DOHH2 (cell line): ENCODE results near the gene INSM1.

Experiments
- H3F3A ChIP-seq: fragments of 200-600 bp; sonication (generic), shearing (Covaris generic); 2 replicates; pipeline ENCODE4 v1.6.0; 2016; ENCODE audit warnings: antibody characterized with exemption, mild to moderate bottlenecking; ENCODE audit not compliant: control insufficient read depth, insufficient read depth
- H3K27ac ChIP-seq: fragments of 200-600 bp; sonication (generic); 2 replicates; pipeline ENCODE4 v1.5.1; 2014; ENCODE audit warnings: low read depth, mild to moderate bottlenecking, low read length, moderate library complexity
- H3K27me3 ChIP-seq: fragments of 200-600 bp; sonication (generic); 2 replicates; pipeline ENCODE4 v1.6.1; 2014; ENCODE audit warnings: mild to moderate bottlenecking, low read length, mixed read lengths; ENCODE audit not compliant: control insufficient read depth
- H3K36me3 ChIP-seq: fragments of 200-600 bp; sonication (generic); 2 replicates; pipeline ENCODE4 v1.6.1; 2014; ENCODE audit warnings: mild to moderate bottlenecking, low read length, moderate library complexity, mixed read lengths; ENCODE audit not compliant: control insufficient read depth
- H3K4me1 ChIP-seq: fragments of 200-600 bp; sonication (generic); 2 replicates; pipeline ENCODE4 v1.6.1; 2014; ENCODE audit warnings: mild to moderate bottlenecking, low read length, mixed read lengths; ENCODE audit not compliant: control insufficient read depth
- H3K4me2 ChIP-seq: fragments of 200-600 bp; sonication (generic); 2 replicates; pipeline ENCODE4 v1.6.0; 2014; ENCODE audit warnings: mild to moderate bottlenecking, low read length, moderate library complexity
- H3K4me3 ChIP-seq: fragments of 200-600 bp; sonication (generic); 2 replicates; pipeline ENCODE4 v1.5.1; 2014; ENCODE audit warnings: mild to moderate bottlenecking, low read length, mixed read lengths
- H3K79me2 ChIP-seq: fragments of 200-600 bp; sonication (generic); 2 replicates; pipeline ENCODE4 v1.6.1; 2014; ENCODE audit warnings: mild to moderate bottlenecking, low read length, mixed read lengths; ENCODE audit not compliant: control insufficient read depth
- H3K9me2 ChIP-seq: fragments of 200-600 bp; sonication (generic); replicated peaks from 2 replicates; pipeline ENCODE4 v1.6.1; 2014; ENCODE audit warnings: mild to moderate bottlenecking, low read length, mixed read lengths; ENCODE audit not compliant: control insufficient read depth
- H3K9me3 ChIP-seq: fragments of 200-600 bp; sonication (generic); 2 replicates; pipeline ENCODE4 v1.6.1; 2014; ENCODE audit warnings: antibody characterized with exemption, low read length, mixed read lengths; ENCODE audit not compliant: control insufficient read depth, insufficient read depth
- H4K20me1 ChIP-seq: fragments of 200-600 bp; sonication (generic); 2 replicates; pipeline ENCODE4 v1.6.0; 2014; ENCODE audit warnings: low read depth, mild to moderate bottlenecking, antibody characterized with exemption, low read length, moderate library complexity; ENCODE audit not compliant: control insufficient read depth, insufficient read depth
- EZH2phosphoT487 ChIP-seq: fragments of 200-600 bp; sonication (generic); IDR thresholded peaks from 2 replicates; pipeline ENCODE4 v1.6.1; 2017; ENCODE audit warnings: borderline replicate concordance, mild to moderate bottlenecking, antibody characterized with exemption, low read length, moderate library complexity, mixed read lengths
- TF ChIP-seq, protein P1 (sequence below): fragments of 200-600 bp; sonication (generic); IDR thresholded peaks from one replicate; pipeline ENCODE4 v1.5.1; 2014; ENCODE audit warnings: antibody characterized with exemption, mild to moderate bottlenecking, low read depth, low read length; ENCODE audit not compliant: poor library complexity, severe bottlenecking

Gene INSM1

GRCh38 chr20:20396794-20397193, 28.9 kb downstream of the INSM1 start:
- no peaks in the 10 kb centered on the region for H3K9me2 ChIP-seq
- no peaks in the 10 kb centered on the region for H3K9me3 ChIP-seq
- H4K20me1 ChIP-seq = no peaks in the 10 kb centered on the region
- no peaks in the 10 kb centered on the region for H3F3A ChIP-seq
- no peak overlapping the region for H3K27ac ChIP-seq
- H3K36me3 ChIP-seq = no peaks in the 10 kb centered on the region
- H3K27me3 ChIP-seq = no peaks in the 10 kb centered on the region
- no peak for TF ChIP-seq EZH2phosphoT487
- TF ChIP-seq, protein P1, sequence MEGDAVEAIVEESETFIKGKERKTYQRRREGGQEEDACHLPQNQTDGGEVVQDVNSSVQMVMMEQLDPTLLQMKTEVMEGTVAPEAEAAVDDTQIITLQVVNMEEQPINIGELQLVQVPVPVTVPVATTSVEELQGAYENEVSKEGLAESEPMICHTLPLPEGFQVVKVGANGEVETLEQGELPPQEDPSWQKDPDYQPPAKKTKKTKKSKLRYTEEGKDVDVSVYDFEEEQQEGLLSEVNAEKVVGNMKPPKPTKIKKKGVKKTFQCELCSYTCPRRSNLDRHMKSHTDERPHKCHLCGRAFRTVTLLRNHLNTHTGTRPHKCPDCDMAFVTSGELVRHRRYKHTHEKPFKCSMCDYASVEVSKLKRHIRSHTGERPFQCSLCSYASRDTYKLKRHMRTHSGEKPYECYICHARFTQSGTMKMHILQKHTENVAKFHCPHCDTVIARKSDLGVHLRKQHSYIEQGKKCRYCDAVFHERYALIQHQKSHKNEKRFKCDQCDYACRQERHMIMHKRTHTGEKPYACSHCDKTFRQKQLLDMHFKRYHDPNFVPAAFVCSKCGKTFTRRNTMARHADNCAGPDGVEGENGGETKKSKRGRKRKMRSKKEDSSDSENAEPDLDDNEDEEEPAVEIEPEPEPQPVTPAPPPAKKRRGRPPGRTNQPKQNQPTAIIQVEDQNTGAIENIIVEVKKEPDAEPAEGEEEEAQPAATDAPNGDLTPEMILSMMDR = no peak
- H3K79me2 ChIP-seq = no peaks in the 10 kb centered on the region
- H3K4me2 ChIP-seq = no peak overlapping the region
- no peak overlapping the region for H3K4me3 ChIP-seq
- H3K4me1 ChIP-seq = no peaks in the 10 kb centered on the region

GRCh38 chr20:20398123-20398522, 30.2 kb downstream of the INSM1 start:
- Histone ChIP-seq H3K79me2 (no peaks in the 10 kb centered on the region), H3K4me1 (no peaks in the 10 kb centered on the region), H3F3A (no peaks in the 10 kb centered on the region), H3K9me3 (no peaks in the 10 kb centered on the region), H3K4me3 (no peak overlapping the region), H3K9me2 (no peaks in the 10 kb centered on the region), H4K20me1 (no peaks in the 10 kb centered on the region), H3K4me2 (no peak overlapping the region), H3K36me3 (no peaks in the 10 kb centered on the region), H3K27ac (no peak overlapping the region), H3K27me3 (no peaks in the 10 kb centered on the region)
- no peak for TF ChIP-seq EZH2phosphoT487
- TF ChIP-seq, protein P1 = no peak

- no peaks in the 10 kb centered on the region for H3K9me3 ChIP-seq
- H3K4me1 ChIP-seq = no peaks in the 10 kb centered on the region
- no peaks in the 10 kb centered on the region for H3K9me2 ChIP-seq
- H3K4me2 ChIP-seq = no peak overlapping the region
- no peak for TF ChIP-seq EZH2phosphoT487
- TF ChIP-seq, protein P1 = no peak
- no peaks in the 10 kb centered on the region for H3K79me2 ChIP-seq
- H3F3A ChIP-seq = no peaks in the 10 kb centered on the region
- no peaks in the 10 kb centered on the region for H3K36me3 ChIP-seq
- no peaks in the 10 kb centered on the region for H3K27me3 ChIP-seq
- H3K4me3 ChIP-seq = no peak overlapping the region
- no peaks in the 10 kb centered on the region for H4K20me1 ChIP-seq
- H3K27ac ChIP-seq = no peak overlapping the region
Measured at GRCh38 chr20:20399531-20400500, 31.9 kb downstream of the INSM1 start.
